ENCODE results near the gene CUEDC1. TPM values are rescaled to one million over a fixed set of nuclear protein-coding genes. Genes with fewer than 3 reads are reported as not detected.
"Not testable (repeated sequence)": the region's sequence is repeated elsewhere in the genome, so short reads cannot be mapped to it uniquely, and the experiment has no call there.

The CUEDC1 gene
- polyA plus RNA-seq, 1 experiment: 48.5 TPM

- no peak for TF ChIP-seq CTCF (IDR thresholded peaks at IDR 0.05; ENCODE audit: insufficient read depth, low read depth, low read length)
- CTCF ChIA-PET: interaction anchor here (3.0 kb wide), 1 partner anchor 11 kb away, joined by 19 read pairs; the partner anchor contains the start of gene CUEDC1
- DNase-seq (ENCODE audit: low read depth): no peak
These were observed 11.0 kb upstream of the CUEDC1 start for GRCh38 chr17:57966246-57966645.

GRCh38 chr17:57965521-57966160, 10.4 kb upstream of the CUEDC1 start:
- ChIA-PET CTCF (interaction anchor here (3.0 kb wide), 1 partner anchor 10 kb away, joined by 19 read pairs; the partner anchor contains the start of gene CUEDC1), POLR2A (no interaction called here)
- Histone ChIP-seq H3K36me3 (ENCODE audit: control insufficient read depth, insufficient read depth, low read length) (no peaks in the 10 kb centered on the region), H3K4me3 (ENCODE audit: low read depth, low read length) (no peak overlapping the region), H3K27me3 (ENCODE audit: control insufficient read depth, insufficient read depth, low read length) (no peaks in the 10 kb centered on the region)
- no peak for DNase-seq (ENCODE audit: low read depth)
- TF ChIP-seq CTCF (IDR thresholded peaks at IDR 0.05; ENCODE audit: insufficient read depth, low read depth, low read length): no peak

More at GRCh38 chr17:57966246-57966645, 11.0 kb upstream of the CUEDC1 start:
- Histone ChIP-seq H3K27me3 (ENCODE audit: control insufficient read depth, insufficient read depth, low read length) (no peaks in the 10 kb centered on the region), H3K4me3 (ENCODE audit: low read depth, low read length) (no peak overlapping the region), H3K36me3 (ENCODE audit: control insufficient read depth, insufficient read depth, low read length) (no peaks in the 10 kb centered on the region)
- POLR2A ChIA-PET: interaction anchor here (0.6 kb wide), 1 partner anchor 22 kb away, joined by 3 read pairs; the partner anchor contains the start of gene VEZF1

- DNase-seq (ENCODE audit: low read depth): no peak
- no peak overlapping the region for H3K4me3 ChIP-seq (ENCODE audit: low read depth, low read length)
- H3K27me3 ChIP-seq (ENCODE audit: control insufficient read depth, insufficient read depth, low read length): no peaks in the 10 kb centered on the region
- no peaks in the 10 kb centered on the region for H3K36me3 ChIP-seq (ENCODE audit: control insufficient read depth, insufficient read depth, low read length)
- no peak for TF ChIP-seq CTCF (IDR thresholded peaks at IDR 0.05; ENCODE audit: insufficient read depth, low read depth, low read length)
- ChIA-PET CTCF (no interaction called here), POLR2A (no interaction called here)
These were observed 7.9 kb upstream of the CUEDC1 start for GRCh38 chr17:57963149-57963511.

GRCh38 chr17:57962279-57963148, 7.3 kb upstream of the CUEDC1 start:
- CTCF ChIA-PET: interaction anchor here (0.8 kb wide), 1 partner anchor 28 kb away, joined by 4 read pairs; no protein-coding TSS in a partner anchor
- no peak for TF ChIP-seq CTCF (IDR thresholded peaks at IDR 0.05; ENCODE audit: insufficient read depth, low read depth, low read length)
- Histone ChIP-seq H3K4me3 (ENCODE audit: low read depth, low read length) (no peak overlapping the region), H3K27me3 (ENCODE audit: control insufficient read depth, insufficient read depth, low read length) (no peaks in the 10 kb centered on the region), H3K36me3 (ENCODE audit: control insufficient read depth, insufficient read depth, low read length) (no peaks in the 10 kb centered on the region)
- no peak for DNase-seq (ENCODE audit: low read depth)
- POLR2A ChIA-PET: no interaction called here

- Histone ChIP-seq H3K27me3 (ENCODE audit: control insufficient read depth, insufficient read depth, low read length) (no peaks in the 10 kb centered on the region), H3K4me3 (ENCODE audit: low read depth, low read length) (no peak overlapping the region), H3K36me3 (ENCODE audit: control insufficient read depth, insufficient read depth, low read length) (no peaks in the 10 kb centered on the region)
- ChIA-PET CTCF (interaction anchor here (1.2 to 1.3 kb wide), 2 partner anchors 15 to 40 kb away, joined by 3 to 4 read pairs; no protein-coding TSS in a partner anchor), POLR2A (no interaction called here)
- DNase-seq (ENCODE audit: low read depth): no peak
- no peak for TF ChIP-seq CTCF (IDR thresholded peaks at IDR 0.05; ENCODE audit: insufficient read depth, low read depth, low read length)
These were observed 4.7 kb upstream of the CUEDC1 start for GRCh38 chr17:57959929-57960328.

GRCh38 chr17:57958391-57958790, 3.2 kb upstream of the CUEDC1 start:
- POLR2A ChIA-PET; DNase-seq (ENCODE audit: low read depth); H3K36me3 ChIP-seq (ENCODE audit: control insufficient read depth, insufficient read depth, low read length); H3K4me3 ChIP-seq (ENCODE audit: low read depth, low read length); H3K27me3 ChIP-seq (ENCODE audit: control insufficient read depth, insufficient read depth, low read length): not testable (repeated sequence)
- CTCF ChIA-PET: interaction anchor here (1.4 kb wide), 1 partner anchor 12 kb away, joined by 3 read pairs; no protein-coding TSS in a partner anchor
